Measurements from ENCODE around the gene KCNQ2. TPM values are rescaled to one million over a fixed set of nuclear protein-coding genes. Genes with fewer than 3 reads are reported as not detected.

KCNQ2 gene
- total and polyA plus RNA-seq, 10 donors, result 0.13 to 3.5 (median 0.45) TPM; not detected in 2

GRCh38 chr20:63456429-63457284, 15.8 kb downstream of the KCNQ2 start:
- TF ChIP-seq CTCF (IDR thresholded peaks at IDR 0.05 in 8 of 11, conservative IDR thresholded peaks at IDR 0.05 in 3 of 11) (no peak), POLR2A (IDR thresholded peaks at IDR 0.05) (no peak), POLR2AphosphoS5 (IDR thresholded peaks at IDR 0.05) (no peak)
- H3K27me3 ChIP-seq (replicated peaks in 1 of 7), result peaks cover 0 to 100% (median 72%) of the 10 kb centered on the region in 7 donors
- peaks cover 0 to 37% (median 20%) of the 10 kb centered on the region in 6 donors for H3K4me1 ChIP-seq
- H3K36me3 ChIP-seq, result no peaks in the 10 kb centered on the region
- H3K4me3 ChIP-seq, result no peak overlapping the region
- 70 to 79% (median 73%) methylated on average over 11 to 40 of the region's 40 CpGs for WGBS, 5 donors
- DNase-seq, result no peak
- no peaks in the 10 kb centered on the region for H3K9me3 ChIP-seq
- no peak overlapping the region for H3K27ac ChIP-seq
- intact Hi-C loops (cut with DNase I; ENCODE audit: low total_unique reads), result no loop called here

GRCh38 chr20:63455568-63455859, 16.9 kb downstream of the KCNQ2 start:
- peaks cover 0 to 37% (median 20%) of the 10 kb centered on the region in 6 donors for H3K4me1 ChIP-seq
- peaks cover 0 to 97% (median 64%) of the 10 kb centered on the region in 7 donors for H3K27me3 ChIP-seq (replicated peaks in 1 of 7)
- intact Hi-C loops (cut with DNase I; ENCODE audit: low total_unique reads), result no loop called here
- H3K9me3 ChIP-seq, result no peaks in the 10 kb centered on the region
- no peak overlapping the region for H3K4me3 ChIP-seq
- WGBS, 5 donors, result 60 to 91% (median 82%) methylated on average over 1 to 10 of the region's 10 CpGs; no CpG with 5 or more reads in 1 of the 5 donors
- no peaks in the 10 kb centered on the region for H3K36me3 ChIP-seq
- no peak for DNase-seq
- no peak for TF ChIP-seq POLR2A (IDR thresholded peaks at IDR 0.05)
- TF ChIP-seq CTCF (IDR thresholded peaks at IDR 0.05 in 8 of 11, conservative IDR thresholded peaks at IDR 0.05 in 3 of 11), result no peak
- H3K27ac ChIP-seq, result no peak overlapping the region

GRCh38 chr20:63454731-63455567, 17.5 kb downstream of the KCNQ2 start:
- H3K4me3 ChIP-seq, result no peak overlapping the region
- no peaks in the 10 kb centered on the region for H3K9me3 ChIP-seq
- no peak overlapping the region for H3K27ac ChIP-seq
- no peak for DNase-seq
- peaks cover 0 to 37% (median 20%) of the 10 kb centered on the region in 6 donors for H3K4me1 ChIP-seq
- WGBS, 5 donors, result 34 to 57% (median 57%) methylated on average over 29 to 35 of the region's 35 CpGs
- intact Hi-C loops (cut with DNase I; ENCODE audit: low total_unique reads), result no loop called here
- no peak for TF ChIP-seq POLR2AphosphoS5 (IDR thresholded peaks at IDR 0.05)
- no peak for TF ChIP-seq POLR2A (IDR thresholded peaks at IDR 0.05)
- no peak for TF ChIP-seq CTCF (IDR thresholded peaks at IDR 0.05 in 8 of 11, conservative IDR thresholded peaks at IDR 0.05 in 3 of 11)
- H3K27me3 ChIP-seq (replicated peaks in 1 of 7), result peaks cover 0 to 97% (median 62%) of the 10 kb centered on the region in 7 donors
- H3K36me3 ChIP-seq, result no peaks in the 10 kb centered on the region

Data from spleen (tissue), 11 donors.